Kidney (tissue), 14 donors: ENCODE data around the gene ABCB7. TPM values are rescaled to one million over a fixed set of nuclear protein-coding genes. Genes with fewer than 3 reads are reported as not detected.
"Not testable (repeated sequence)": the region's sequence is repeated elsewhere in the genome, so short reads cannot be mapped to it uniquely, and the experiment has no call there.

ENCODE experiments used
- DNase-seq, 5 donors: peaks; one replicate each; pipeline ENCODE4 v3.0.0-alpha.2; 2013 to 2020
- FAIRE-seq: peaks from 2 replicates; lab custom pipeline; 2012; peaks lifted over from hg19 to GRCh38; lab: Jason Lieb, UNC
- H3K27ac ChIP-seq, 2 donors: one replicate each; pipeline ENCODE4 v1.7.0; 2013; ENCODE audit warnings: low read depth in 2 of 2, low read length in 2 of 2, inconsistent platforms in 1 of 2
- H3K27me3 ChIP-seq: one replicate; pipeline ENCODE4 v1.7.1; 2013; ENCODE audit warnings: low read length, inconsistent platforms; ENCODE audit not compliant: control insufficient read depth, insufficient read depth
- H3K36me3 ChIP-seq, 3 donors: one replicate each; pipeline versions ENCODE4 v1.7.0 to v1.7.1; 2013; ENCODE audit warnings: low read length in 3 of 3, control low read depth in 1 of 3, inconsistent platforms in 1 of 3; ENCODE audit not compliant: insufficient read depth in 3 of 3, control insufficient read depth in 2 of 3
- H3K4me1 ChIP-seq, 3 donors: one replicate each; pipeline versions ENCODE4 v1.7.0 to v1.7.1; 2013; ENCODE audit warnings: low read length in 3 of 3, inconsistent platforms in 1 of 3, low read depth in 1 of 3; ENCODE audit not compliant: control insufficient read depth in 2 of 3, insufficient read depth in 2 of 3
- H3K4me3 ChIP-seq, 3 donors: one replicate each; pipeline versions ENCODE4 v1.7.0 to v1.8.1; 2013; ENCODE audit warnings: low read length in 3 of 3, control low read depth in 1 of 3, inconsistent platforms in 1 of 3
- H3K9ac ChIP-seq, 3 donors: one replicate each; pipeline versions ENCODE4 v1.7.0 to v1.7.1; 2013; ENCODE audit warnings: low read length in 3 of 3, control low read depth in 1 of 3, inconsistent platforms in 1 of 3
- H3K9me3 ChIP-seq, 3 donors: one replicate each; pipeline versions ENCODE4 v1.7.0 to v1.7.1; 2013; ENCODE audit warnings: low read length in 3 of 3, control low read depth in 1 of 3, inconsistent platforms in 1 of 3; ENCODE audit not compliant: control insufficient read depth in 2 of 3, insufficient read depth in 1 of 3
- intact Hi-C: fragments of 100-400 bp; cut with DNase I; formaldehyde crosslinking; loops from one replicate; pipeline ENCODE4 v1.11.1; 2022
- polyA plus RNA-seq: library from polyadenylated mRNA; stranded (reverse); fragments of 350-450 nt; fragmentation: Illumina TruSeq; extraction: RNeasy Lipid Tissue Mini Kit (QIAGEN cat#74804); gene quantifications from one replicate; pipeline ENCODE4 v1.2.3, GENCODE V29; 2014; ENCODE audit warnings: low read depth, low replicate concordance; ENCODE audit not compliant: insufficient read depth
- total RNA-seq: library from RNA; stranded (reverse); fragmentation: NEBNext Ultra II Directional; extraction: Animal tissue kit (Norgen Biotek cat#: 25700); gene quantifications from one replicate; pipeline ENCODE4 v1.2.1, GENCODE V29; 2021
- TF ChIP-seq, protein P1 (sequence below): IDR thresholded peaks from 3 replicates; pipeline ENCODE4 v1.5.1; 2012; ENCODE audit warnings: mild to moderate bottlenecking, moderate library complexity, borderline replicate concordance; ENCODE audit not compliant: insufficient read depth; ENCODE audit errors: extremely low read depth
- donor health status: control.
- donor health status: control.
- donor health status: control.
- donor health status: control.
- donor health status: control.
- donor health status: DM: yes; HTN: yes; CAD: no.
- donor health status: Normal renal cell carcinoma (clear cell type).

Gene ABCB7
- total and polyA plus RNA-seq, 2 donors from 2014 or later: 13.8 to 21.0 TPM

DNA sequence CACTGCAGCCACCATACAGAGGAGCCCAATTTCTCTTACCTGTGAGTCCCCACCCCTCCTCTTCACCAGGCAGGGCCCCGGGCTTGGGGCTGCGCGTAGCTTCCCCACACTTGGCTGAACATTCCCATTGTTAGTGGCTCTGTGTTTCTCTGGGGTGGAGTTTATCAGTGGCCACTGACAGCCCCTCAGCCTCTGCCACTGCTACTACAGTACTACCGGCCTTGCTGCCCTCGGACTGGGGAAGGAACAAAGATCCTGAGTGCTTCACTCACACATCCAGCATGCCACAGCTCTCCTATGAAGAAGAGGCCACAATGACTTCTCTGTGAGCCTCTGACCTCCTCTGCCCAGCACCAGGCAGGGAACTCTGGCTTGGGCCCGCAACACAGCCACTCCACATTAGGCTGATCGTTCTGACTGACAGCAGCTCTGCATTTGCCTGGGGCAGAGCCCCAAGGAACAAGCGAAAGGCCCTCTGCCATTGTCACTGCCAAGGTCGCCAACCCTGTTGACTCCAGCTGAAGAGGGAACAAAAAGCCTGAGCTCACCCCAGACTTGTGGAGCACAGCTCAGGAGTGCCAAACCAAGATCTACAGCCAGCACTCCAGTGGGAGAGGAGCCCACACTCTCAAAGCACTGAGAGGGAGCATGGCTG is 24.0 kb downstream of the ABCB7 start:
- Histone ChIP-seq H3K4me1 (no peaks in the 10 kb centered on the region), H3K27ac (no peak overlapping the region), H3K9me3 (peaks cover 0 to 1% (median 0%) of the 10 kb centered on the region in 3 donors), H3K36me3 (no peaks in the 10 kb centered on the region), H3K27me3 (no peaks in the 10 kb centered on the region), H3K9ac (no peak overlapping the region), H3K4me3 (no peak overlapping the region)
- TF ChIP-seq, protein P1, sequence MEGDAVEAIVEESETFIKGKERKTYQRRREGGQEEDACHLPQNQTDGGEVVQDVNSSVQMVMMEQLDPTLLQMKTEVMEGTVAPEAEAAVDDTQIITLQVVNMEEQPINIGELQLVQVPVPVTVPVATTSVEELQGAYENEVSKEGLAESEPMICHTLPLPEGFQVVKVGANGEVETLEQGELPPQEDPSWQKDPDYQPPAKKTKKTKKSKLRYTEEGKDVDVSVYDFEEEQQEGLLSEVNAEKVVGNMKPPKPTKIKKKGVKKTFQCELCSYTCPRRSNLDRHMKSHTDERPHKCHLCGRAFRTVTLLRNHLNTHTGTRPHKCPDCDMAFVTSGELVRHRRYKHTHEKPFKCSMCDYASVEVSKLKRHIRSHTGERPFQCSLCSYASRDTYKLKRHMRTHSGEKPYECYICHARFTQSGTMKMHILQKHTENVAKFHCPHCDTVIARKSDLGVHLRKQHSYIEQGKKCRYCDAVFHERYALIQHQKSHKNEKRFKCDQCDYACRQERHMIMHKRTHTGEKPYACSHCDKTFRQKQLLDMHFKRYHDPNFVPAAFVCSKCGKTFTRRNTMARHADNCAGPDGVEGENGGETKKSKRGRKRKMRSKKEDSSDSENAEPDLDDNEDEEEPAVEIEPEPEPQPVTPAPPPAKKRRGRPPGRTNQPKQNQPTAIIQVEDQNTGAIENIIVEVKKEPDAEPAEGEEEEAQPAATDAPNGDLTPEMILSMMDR: no peak
- intact Hi-C loops: no loop called here
- DNase-seq (peak in 1 of 5 donors; percentile 12), FAIRE-seq (no peak)

DNA sequence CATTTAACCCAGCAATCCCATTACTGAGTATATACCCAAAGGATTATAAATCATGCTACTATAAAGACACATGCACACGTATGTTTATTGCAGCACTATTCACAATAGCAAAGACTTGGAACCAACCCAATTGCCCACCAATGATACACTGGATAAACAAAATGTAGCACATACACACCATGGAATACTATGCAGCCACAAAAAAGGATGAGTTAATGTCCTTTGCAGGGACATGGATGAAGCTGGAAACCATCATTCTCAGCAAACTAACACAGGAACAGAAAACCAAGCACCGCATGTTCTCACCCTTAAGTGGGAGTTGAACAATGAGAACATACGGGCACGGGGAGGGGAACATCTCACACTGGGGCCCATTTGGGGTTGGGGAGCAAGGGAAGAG is 27.0 kb downstream of the ABCB7 start:
- intact Hi-C loops, H3K27me3 ChIP-seq: not testable (repeated sequence)

DNA sequence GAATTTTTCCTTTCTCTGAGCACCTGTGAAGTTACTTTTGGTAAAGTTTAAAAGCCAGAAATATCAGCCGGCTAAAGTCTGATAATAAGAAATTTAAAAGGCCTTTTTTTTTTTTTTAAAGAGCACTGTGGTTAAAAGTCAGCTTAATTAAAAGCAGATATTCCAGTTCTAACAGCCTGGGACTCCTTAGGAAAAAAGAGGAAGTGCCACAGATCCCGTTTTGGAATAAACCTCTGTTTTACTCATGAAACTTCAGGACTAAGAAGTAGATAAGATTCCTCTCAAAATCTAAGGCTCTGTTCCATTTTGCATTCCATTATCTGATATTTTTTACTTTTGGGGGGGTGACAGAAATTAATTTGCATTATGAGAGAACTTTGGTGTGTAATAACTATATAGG is 37.8 kb downstream of the ABCB7 start:
- FAIRE-seq (no peak), DNase-seq (no peak)
- no peaks in the 10 kb centered on the region for H3K4me1 ChIP-seq
- TF ChIP-seq, protein P1: no peak
- H3K4me3 ChIP-seq: no peak overlapping the region
- H3K27me3 ChIP-seq: no peaks in the 10 kb centered on the region
- H3K9ac ChIP-seq: no peak overlapping the region
- intact Hi-C loops: no loop called here
- no peaks in the 10 kb centered on the region for H3K9me3 ChIP-seq
- no peak overlapping the region for H3K27ac ChIP-seq
- H3K36me3 ChIP-seq: no peaks in the 10 kb centered on the region

More for the DNA sequence above, 27.0 kb downstream of the ABCB7 start:
- H3K4me1 ChIP-seq, H3K4me3 ChIP-seq, H3K9me3 ChIP-seq, FAIRE-seq, H3K27ac ChIP-seq, H3K36me3 ChIP-seq, H3K9ac ChIP-seq: not testable (repeated sequence)
- peak in 1 of 5 donors; percentile 10 for DNase-seq

DNA sequence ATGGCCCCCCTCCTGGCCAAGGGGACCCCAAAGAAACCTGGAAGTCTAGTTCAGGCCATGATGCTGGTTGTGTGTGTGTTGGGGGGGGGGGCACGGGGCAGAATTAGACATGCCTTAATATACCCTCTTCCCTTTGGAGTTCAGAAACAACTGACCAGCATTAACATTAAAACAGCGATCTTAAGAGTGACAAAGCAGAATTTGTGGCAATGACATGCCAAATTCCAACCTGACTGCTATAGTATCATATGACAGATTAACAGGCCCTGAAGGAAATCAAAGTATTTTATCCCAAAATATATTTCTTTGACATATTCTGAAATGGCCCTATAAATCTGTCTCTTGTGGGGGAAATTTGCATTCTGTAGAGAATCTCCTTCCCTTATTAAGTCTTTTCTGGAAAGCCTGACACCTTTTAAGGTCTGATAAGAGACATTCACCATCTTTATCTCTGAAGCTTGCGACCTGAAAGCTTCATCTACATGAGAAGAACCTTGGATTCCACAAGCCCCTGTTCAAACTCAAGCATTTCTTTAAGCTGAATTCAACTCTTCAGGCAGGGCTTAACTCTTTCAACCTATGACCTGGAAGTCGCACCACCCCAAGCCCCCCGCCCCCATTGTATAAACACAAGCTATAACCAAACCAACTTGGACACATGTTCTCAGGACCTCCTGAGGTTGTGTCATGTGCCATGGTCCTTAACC is 40.2 kb downstream of the ABCB7 start:
- Histone ChIP-seq H3K9ac (no peak overlapping the region), H3K9me3 (no peaks in the 10 kb centered on the region), H3K27me3 (no peaks in the 10 kb centered on the region), H3K4me3 (no peak overlapping the region), H3K36me3 (no peaks in the 10 kb centered on the region), H3K27ac (no peak overlapping the region), H3K4me1 (no peaks in the 10 kb centered on the region)
- DNase-seq (peak in 1 of 5 donors; percentile 1), FAIRE-seq (no peak)
- TF ChIP-seq, protein P1: no peak
- intact Hi-C loops: no loop called here
